Right lobe of liver (tissue), 4 donors: ENCODE results near the gene ADCYAP1.

ENCODE experiments used
- CTCF ChIP-seq, 4 donors: fragments of 200-600 bp in 3 of 4; fragments of 450-650 bp in 1 of 4; IDR thresholded peaks; one replicate each; pipeline versions ENCODE4 v1.5.1 to v1.8.0; 2016 to 2022; ENCODE audit warnings: antibody characterized with exemption in 4 of 4, mild to moderate bottlenecking in 2 of 4
- POLR2A ChIP-seq: fragments of 450-650 bp; IDR thresholded peaks from one replicate; pipeline ENCODE4 v1.6.1; 2017; ENCODE audit warnings: antibody characterized with exemption, mild to moderate bottlenecking
- donor health status: DM: no; HTN: no; CAD: no.
- donor health status: DM: no; HTN: no; CAD: no.
- donor health status: DM: no; HTN: yes; CAD: no.

DNA sequence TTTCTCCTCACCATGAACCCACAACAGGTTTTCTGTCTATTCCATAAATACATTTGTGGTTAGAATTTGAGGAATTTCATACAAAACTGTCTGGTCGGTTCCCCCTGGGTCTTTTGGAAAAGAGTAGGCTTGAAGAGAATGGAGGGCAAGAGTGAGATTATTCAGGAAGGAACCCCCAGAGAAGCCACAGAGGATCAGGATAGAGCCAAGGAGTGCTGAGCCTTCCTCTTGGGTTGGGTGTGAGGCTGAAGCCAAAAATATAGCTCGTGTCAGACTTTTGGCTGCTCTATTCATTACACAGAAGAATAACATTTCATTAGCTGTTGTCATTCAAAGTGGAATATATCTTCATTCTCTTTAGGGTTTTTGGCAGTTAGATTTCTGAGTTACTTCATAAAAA lies 46.7 kb upstream of the ADCYAP1 start:
- TF ChIP-seq CTCF (IDR thresholded peaks at IDR 0.05) = no peak
- TF ChIP-seq POLR2A = no peak
